HG03196 (cell line): Measurements from ENCODE around the gene PPP1R16B.

ENCODE experiments used
- ATAC-seq: cut with Tn5 transposase; IDR thresholded peaks from one replicate; pipeline ENCODE4 v1.9.1; 2021; ENCODE audit not compliant: unreplicated experiment

The PPP1R16B gene

DNA sequence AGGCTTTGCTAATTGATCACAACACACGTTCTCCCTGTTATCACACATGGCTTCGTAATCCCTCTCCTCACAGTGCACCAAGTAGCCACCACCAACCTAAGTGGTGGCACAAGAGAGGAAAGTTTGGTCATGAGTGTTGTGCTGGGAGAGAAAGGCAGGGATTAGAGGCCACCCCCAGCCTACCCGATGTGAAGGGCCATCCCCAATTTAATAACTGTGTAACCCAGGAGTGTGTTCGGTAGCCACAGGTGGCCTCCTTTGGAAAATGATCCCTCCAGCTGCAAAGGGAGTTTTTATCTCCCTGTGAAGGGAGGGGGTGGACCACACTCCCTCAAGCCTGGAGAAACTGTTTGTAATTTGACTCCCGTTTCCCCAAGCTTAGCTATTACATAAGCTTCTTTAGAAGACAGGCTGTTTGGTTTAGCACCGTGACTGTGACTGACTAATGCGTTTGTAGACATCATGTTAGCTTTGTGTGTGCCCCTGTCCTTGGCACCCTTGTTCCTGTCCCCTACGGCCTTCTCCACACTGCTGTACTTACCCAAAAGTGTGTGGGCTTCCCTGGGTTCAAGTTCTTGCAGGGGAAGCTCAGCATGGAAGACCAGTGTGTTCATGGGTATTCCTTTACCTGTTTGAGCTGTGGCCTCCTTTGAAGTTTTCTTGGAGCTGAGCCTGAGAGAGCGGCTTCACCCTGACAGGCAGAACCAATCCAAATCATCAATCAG, 20.6 kb downstream of the PPP1R16B start:
- ATAC-seq, result no peak

DNA sequence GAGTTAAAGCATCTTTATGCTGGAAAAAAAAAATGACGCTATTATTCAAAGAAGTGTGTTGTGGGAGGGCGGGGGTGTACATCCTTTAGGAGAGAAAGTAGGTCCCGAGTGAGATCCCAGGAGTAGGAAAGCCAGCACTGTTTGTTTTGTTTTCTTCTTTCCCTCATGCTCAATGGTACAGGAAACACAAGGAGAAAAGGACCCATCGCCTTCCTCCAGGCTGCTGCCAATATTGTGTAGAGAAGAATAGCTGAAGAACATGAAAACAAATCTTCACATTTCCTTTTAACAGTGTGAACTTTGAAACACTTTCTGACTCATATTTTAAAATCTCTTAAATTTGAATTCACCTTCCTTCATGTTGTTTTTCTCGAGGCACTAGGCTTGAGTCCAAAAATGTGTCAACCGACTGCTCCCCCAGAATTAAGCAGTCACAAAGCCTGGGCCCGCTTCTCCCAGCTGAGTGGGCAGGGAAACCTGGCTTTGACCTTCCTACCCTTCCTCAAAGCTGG, 22.3 kb downstream of the PPP1R16B start:
- ATAC-seq, result no peak

DNA sequence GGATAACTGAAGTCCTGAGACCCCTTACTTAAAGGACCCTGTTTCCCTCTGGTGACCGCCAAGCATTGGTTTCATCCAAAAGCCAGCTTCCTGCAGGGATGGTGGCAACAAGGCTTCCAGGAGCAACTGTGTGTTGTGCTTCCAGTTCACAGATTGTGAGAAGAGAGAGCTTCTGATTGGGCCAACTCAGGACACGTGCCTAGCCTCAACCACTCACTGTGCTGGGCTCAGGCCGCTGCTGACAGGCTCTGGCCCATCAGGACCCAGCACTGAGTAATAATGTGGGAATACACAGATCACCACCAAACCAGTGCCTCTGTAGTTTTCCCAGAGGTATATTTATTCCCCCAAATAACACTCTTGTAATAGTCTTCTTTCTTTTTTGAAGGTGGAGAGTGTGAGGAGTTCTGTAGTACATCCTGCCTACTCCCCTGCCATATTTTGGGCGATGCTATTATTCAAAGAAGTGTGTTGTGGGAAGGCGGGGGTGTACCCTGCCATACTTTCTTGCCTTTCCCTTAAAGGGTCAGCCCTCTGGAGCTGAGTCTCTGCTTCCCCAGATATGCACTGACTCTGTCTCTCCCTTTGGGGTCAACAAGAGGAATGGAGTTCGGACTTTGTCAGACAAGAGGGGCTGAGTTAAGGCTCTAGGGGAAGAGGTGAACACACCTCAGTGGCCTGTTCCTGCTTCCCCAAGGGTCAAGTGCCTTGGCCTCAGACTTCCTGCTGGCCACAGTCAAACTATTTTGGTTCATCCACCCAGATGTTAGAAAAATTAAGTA, 23.2 kb downstream of the PPP1R16B start:
- ATAC-seq, result no peak

DNA sequence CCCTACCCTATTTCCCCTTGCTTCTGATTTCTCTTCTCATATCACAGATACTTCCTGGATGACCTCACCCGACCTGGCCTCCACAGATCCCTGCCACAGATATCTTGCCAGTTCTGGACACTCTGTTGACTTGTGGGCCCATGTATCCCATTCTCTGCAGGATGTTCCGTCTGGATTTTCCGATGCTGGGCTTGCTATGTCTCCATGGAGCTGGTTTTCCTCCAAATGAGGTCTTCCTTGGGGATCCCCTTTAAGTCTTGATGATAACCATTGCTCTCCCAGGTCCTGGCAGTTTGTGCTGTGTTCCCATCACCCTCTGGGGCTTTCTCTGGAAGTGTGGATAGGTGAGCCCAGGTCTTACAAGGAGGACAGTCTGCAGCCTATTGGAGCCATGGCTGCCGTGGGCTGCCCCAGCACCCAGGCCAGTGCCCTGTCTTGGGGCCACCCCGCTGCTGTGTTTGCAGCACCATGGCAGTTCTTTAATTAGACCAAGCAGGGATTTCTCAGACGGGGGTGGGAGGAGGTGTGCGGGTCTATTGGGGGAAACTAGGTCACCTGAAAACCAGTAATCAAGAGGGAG, 23.9 kb downstream of the PPP1R16B start:
- ATAC-seq, result no peak

DNA sequence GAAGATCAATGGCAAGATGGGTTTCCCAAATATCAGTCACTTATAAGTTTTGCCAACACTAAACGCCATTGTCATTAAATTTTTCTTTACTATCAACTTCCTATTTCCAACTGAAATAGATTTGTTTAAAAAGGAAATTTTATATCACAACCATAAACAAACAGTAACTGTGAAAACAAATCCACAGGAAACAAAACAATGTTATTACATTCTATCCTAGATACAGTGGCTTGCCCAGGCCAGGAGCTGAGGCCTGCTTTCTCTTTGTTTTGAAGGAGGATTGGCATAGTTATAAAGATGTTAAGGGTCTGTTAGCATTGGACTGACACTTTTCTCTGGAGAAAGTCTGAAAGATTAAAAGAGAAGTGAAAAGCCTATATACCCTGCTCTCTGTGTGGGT, 24.9 kb downstream of the PPP1R16B start:
- ATAC-seq, result no peak

DNA sequence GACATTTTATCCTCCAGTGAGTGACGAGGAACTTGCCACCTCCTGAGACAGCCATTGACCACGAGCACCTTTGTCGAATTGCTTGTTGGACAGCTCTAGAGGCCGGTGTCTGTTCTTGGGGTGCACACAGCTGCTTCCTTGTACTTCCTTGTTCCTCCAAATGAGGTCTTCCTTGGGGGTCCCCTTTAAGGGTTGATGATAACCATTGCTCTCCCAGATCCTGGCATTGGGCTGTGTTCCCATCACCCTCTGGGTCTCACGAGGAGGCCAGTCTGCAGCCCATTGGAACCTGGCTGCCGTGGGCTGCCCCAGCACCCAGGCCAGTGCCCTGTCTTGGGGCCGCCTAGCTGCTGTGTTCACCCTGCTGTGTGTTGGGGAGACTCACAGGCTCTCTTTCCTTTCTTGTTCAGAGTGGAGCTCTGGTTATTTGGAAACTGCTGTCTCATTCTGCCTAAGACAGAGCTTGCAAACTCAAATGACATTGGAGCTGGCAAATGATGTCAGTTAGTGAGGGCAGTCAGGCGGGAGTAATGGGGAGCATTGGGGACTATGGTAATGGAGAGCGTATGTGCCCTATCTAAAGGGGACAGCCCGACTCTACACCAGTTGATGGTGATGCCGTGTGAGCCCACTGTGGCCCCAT, 25.7 kb downstream of the PPP1R16B start:
- no peak for ATAC-seq

DNA sequence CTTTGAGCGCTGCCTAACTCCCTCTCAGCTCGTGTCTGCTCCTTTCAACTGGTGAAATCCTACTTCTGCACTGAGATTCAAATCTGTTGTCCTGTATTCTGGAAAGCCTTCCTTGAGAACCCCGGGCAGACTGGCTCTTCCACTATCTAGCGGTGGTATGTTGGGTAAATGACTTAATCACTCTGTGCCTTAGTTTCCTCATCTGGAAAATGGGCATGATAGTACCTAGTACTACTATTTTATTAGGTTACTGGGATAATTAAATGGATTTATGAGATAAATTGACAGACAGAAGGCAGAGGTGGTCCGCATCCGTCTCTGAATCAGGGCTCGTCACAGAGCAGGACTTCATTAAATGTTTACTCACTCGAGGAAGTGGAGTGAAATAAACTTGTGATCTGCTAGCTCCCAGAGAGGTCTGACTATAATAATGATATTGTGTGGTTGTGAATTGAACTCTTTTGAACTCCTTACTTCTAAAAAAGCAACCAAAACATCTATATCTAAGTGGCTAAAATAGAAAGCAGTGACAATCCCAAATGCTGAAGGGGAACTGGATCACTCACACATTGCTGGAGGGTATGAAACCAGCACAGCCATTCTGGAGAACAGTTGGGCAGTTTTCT, 26.6 kb downstream of the PPP1R16B start:
- ATAC-seq, result no peak

DNA sequence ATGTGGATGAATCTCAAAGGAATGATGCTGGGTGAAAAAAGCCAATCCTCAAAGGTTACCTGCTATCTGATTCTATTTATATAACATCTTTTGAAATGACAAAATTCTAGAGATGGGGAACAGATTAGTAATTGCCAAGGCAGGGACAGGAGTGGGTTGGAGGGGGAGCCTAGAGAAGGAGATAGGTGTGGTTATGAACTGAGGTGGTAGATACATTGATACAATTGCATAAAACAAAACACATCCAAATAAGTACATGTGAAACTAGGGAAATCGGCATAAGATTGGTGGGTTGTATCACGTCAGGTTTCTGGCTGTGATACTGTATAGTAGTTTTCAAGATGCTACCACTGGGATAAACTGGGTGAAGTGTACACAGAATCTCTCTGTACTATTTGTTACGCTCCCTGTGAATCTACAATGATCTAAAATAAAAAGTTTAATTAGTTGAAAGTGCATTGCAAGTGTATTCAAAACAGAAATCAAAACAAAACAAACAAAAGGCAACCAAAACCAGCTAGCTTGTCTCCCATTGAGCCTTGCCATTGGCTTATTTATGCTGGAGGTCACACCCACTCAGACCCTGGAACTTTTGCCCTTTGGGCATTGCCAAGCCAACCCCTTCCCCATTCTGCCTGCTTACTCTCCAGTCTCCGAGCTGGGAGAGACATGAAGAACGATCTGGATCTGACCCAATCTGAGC, 27.8 kb downstream of the PPP1R16B start:
- ATAC-seq, result no peak

DNA sequence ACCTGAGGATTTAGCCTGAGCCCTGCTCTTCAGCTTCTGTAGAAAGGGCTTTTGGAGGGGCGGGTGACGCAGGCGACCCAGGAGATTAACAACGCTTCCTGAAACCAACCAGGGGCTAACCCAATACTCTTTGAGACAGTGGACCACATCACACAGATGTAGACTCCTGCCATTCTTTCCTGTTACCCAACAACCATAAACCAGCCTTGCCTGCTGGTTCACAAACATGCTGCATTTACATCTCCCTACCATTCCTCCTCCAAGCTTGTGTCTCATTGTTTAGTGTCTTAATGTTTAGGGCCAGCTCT, 28.3 kb downstream of the PPP1R16B start:
- ATAC-seq, result no peak

DNA sequence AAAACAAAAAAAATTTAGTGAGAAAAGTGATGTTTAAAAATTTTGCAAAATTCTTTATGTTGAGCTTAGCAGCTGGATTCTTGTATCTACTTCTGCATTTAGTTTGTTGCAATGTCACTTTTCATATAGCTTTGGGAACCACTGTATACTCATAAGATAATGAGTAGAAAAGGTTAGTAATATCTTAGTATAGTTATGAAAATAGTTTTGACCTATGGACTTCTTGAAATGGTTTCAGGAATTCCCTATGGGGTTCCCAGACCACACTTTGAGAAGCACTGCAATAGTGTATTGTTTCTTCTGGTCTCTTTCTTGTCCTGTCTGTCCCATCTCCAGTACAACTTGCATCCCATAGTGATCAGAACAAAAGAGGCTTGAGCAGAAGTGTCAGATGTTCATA, 29.4 kb downstream of the PPP1R16B start:
- no peak for ATAC-seq

DNA sequence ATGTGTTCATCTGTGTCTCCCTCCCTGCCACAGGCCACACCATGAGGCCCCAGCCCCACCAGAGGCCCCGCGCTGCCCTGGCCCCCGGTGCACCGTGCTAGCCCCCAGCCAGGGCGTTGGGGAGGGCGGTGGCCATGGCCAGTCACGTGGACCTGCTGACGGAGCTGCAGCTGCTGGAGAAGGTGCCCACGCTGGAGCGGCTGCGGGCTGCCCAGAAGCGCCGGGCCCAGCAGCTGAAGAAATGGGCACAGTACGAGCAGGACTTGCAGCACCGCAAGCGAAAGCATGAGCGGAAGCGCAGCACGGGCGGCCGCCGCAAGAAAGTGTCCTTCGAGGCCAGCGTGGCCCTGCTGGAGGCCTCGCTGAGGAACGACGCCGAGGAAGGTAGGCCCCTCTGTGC, 30.3 kb downstream of the PPP1R16B start:
- no peak for ATAC-seq

DNA sequence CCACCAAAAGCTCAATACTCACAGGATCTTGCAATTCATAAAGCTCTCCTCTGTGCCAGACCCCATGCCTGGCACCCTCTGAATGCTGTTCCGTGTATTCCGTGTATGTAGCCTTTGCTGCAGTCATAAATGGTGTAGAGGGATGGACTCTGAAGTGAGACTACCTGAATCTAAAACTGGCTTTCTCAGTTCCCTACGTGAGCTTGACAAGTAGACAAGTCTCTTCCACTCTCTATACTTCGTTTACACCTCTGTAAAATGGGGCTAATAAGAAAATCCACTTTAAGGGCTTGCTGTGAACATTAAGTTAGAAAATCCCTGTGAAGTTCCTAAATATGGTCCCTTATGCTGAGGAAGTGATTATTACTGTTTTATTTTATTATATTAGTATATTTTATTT, 31.5 kb downstream of the PPP1R16B start:
- no peak for ATAC-seq

DNA sequence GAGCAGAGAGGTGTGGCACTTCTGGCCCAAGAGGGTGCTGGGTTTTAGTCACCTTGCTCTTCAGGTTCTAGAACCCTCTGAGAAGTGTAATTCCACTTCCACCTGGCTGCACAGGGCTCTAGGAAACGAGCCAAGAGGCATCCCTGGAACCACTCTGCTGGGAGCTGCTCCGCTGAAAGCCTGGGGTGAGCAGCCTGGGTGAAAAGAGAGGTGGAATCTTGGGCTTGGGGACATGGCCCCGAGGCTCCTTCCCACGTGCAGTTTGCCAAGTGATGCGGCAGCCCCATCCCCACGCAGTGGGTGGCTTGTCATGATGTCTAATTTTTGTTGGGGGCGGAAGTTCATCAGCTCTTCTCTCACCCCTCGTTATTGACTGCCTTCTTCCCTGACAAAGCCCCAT, 32.8 kb downstream of the PPP1R16B start:
- ATAC-seq, result no peak

DNA sequence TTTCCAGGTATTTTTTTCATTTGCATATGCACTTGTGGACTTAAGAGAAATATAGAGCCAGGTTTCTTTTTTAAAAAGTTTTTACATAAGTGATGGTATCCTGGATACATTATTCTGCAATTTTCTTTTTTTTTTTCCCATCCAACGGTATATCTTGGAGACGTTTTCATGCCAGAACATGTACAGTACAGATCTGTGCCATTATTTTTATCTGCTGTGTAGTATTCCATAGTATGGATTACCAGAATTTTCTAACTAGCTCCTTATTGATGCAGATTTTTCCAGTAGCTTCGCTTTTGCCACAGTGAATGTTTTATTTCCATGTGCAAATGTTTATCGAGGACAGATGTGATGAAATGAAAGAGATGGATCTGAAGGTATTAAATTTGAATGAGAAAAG, 34.1 kb downstream of the PPP1R16B start:
- no peak for ATAC-seq

DNA sequence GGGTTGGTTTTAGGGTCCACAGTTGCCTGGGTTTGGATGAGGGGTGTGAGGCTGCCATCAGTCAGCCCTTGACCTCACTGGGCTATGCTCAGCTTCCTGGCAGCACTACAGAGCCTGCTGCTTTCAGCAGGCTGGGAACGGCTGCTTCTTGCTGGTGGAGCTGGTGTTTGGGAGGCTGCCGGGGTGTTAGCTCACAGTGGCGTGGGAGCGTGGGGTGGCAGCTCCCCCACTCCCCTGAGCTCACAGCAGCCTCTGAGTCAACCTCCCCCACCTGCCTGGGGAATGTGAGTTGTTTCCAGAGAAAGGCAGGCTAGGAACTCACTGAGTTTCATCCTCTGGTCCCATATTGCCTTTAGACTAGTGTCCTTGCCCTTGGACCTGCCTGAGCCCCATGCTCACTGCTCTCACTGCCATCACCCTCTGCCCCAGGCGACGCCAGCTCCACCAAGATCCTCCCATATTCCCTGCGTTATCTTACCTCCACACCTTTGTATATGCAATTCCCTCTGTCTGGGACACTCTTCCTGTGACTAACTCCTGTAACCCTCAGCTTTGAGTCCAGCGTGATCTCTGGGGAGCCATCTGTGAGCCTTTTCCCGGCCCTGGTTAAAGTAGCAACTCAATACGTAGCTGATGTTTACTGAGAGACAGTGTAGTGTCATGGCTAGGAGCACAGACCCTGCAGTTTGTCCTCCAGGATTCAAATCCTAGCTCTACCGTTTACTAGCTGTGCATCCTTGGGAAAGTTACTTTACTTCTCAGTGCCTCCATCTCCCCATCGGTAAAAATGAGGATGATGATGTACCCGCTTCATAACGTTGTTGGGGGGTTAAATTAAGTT, 34.8 kb downstream of the PPP1R16B start:
- ATAC-seq, result no peak

DNA sequence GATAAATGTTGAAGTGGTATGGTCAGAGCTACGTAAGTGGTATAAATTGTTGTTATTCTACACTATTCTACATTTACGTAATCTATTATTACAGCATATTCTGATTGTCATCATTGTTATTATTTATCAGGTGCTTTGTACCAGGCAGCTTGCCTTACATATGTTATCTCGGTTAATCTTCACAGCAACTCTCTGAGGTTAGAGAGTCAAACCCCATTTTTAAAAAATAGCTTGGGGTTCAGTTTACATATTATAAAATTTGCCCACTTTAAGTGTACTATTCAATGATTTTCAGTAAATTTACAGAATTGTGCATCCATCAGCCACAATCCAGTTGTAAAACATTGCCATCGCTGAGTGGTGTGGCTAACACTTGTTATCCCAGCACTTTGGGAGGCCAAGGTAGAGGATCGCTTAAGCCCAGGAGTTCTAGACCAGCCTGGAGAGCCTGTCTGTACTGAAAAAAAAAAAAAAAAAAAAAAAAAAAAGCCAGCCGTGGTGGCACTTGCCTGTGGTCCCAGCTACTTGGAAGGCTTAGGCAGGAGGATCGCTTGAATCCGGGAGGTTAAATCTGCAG, 35.5 kb downstream of the PPP1R16B start:
- no peak for ATAC-seq

DNA sequence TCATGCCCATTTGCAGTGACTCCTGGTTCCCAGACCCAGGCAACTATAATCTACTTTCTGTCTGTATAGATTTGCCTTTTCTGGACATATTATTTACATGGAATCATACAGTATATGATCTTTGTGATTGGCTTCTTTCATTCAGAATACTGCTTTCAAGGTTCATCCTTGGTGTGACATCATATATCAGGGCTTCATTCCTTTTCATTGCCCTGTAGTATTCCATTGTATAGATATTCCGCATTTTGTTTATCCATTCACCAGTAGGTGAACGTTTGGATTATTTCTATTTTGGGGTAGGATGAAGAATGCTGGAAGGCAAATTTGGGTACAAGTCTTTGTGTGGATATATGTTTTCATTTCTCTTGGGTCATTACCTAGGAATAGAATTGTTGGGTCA, 36.1 kb downstream of the PPP1R16B start:
- no peak for ATAC-seq

DNA sequence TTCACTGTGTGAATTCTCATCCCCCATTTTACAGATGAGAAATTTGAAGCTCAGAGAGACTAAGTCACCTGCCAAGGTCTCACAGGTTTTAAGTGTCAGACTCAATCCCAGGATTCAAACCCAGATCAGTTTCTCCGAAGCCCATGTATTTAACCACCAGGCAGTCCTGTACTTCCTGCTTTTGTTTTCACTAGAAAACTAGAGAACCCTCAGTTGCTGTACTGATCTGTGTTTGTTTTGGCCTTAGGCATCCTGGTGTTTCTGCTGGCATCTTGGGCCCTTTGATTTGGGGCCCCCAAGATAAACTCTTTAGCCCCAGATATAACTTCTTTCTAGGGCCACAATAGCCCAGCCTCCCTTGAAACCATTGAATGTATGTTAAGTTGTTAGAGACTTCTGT, 36.5 kb downstream of the PPP1R16B start:
- no peak for ATAC-seq

DNA sequence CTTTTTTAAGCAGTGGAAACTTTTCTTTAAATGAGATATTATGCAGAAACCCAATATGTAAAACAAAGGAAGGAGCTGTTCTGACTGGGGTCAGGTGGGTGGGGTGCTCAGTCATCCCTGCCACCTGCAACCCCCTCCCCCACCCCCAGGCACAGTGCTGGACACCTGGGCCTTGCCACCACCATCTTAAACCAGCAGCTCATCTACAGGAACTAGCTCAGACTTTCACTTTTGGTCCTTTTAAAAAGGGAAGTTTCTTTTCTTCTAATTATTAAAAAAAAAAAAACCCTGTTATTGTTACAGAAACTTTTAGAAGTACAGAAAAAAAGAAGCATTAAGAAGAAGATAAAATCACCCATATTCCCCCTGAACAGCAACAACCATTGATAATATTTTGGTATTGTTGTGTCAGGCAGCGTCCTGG, 37.1 kb downstream of the PPP1R16B start:
- ATAC-seq, result peak; percentile 81
